ENCODE data around the gene KRTAP9-3. TPM values are rescaled to one million over a fixed set of nuclear protein-coding genes. Genes with fewer than 3 reads are reported as not detected.
"Not testable (repeated sequence)": the region's sequence is repeated elsewhere in the genome, so short reads cannot be mapped to it uniquely, and the experiment has no call there.

KRTAP9-3 gene, protein sequence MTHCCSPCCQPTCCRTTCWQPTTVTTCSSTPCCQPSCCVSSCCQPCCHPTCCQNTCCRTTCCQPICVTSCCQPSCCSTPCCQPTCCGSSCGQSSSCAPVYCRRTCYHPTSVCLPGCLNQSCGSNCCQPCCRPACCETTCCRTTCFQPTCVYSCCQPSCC
- total RNA-seq: not detected in 2 replicates

DNA sequence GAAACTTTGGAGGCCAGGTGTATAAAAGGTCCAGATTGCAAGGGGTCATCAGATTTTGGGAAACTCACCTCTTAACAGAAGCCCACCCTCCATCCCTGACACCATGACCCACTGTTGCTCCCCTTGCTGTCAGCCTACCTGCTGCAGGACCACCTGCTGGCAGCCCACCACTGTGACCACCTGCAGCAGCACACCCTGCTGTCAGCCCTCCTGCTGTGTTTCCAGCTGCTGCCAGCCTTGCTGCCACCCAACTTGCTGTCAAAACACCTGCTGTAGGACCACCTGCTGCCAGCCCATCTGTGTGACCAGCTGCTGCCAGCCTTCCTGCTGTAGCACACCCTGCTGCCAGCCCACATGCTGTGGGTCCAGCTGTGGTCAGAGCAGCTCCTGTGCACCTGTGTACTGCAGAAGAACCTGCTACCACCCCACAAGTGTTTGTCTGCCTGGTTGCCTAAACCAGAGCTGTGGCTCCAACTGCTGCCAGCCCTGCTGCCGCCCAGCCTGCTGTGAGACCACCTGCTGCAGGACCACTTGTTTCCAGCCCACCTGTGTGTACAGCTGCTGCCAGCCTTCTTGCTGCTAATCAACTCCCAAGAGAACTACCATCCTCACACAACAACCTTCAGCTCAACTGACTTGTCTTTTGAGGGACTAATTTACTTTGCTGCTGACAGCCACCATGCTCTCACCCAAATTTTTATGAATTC, at the start of gene KRTAP9-3:
Gene KRTAP9-3, plus strand, starts transcription at position 51 of the 707 bp plus-strand sequence. Its CDS starts 53 bp downstream, at position 104.
- intact Hi-C loops (cut with micrococcal nuclease): not testable (repeated sequence)

DNA sequence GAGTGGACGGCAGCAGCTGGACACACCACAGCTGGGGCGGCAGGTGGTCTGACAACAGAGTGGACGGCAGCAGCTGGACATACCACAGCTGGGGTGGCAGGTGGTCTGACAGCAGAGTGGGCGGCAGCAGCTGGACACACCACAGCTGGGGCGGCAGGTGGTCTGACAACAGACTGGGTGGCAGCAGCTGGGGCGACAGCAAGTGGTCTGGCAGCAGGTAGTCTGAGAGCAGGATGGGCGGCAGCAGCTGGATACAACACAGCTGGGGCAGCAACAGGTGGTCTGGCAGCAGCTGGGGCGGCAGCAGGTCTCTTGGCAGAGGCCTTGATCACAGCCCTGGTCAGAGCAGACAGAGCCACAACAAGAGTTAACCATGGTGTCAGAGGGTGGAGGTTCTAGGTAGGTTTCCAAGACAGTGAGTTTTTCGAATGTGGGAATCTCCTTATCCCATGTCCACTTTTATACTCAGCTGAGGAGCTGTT, 47.7 kb upstream of the KRTAP9-3 start, which contains the start of gene KRTAP4-1:
Gene KRTAP4-1, minus strand, starts transcription at position 432 of the 482 bp plus-strand sequence. Its CDS starts 57 bp downstream, at position 375.
- DNase-seq (ENCODE audit: low spot score): no peak
- Mint-ChIP-seq H3K27me3 (ENCODE audit: insufficient read depth) (peaks cover 5% of the 10 kb centered on the region), H3K36me3 (ENCODE audit: low read depth) (no peaks in the 10 kb centered on the region), H3K27ac (no peak within 1 kb of the TSS), H3K4me3 (no peak within 1 kb of the TSS), H3K9me3 (no peaks in the 10 kb centered on the region), H3K4me1 (ENCODE audit: low read depth) (no peaks in the 10 kb centered on the region)
- intact Hi-C loops (cut with micrococcal nuclease): no loop called here

More for the DNA sequence above, at the start of gene KRTAP9-3:
- not testable (repeated sequence) for H3K27ac Mint-ChIP-seq; H3K9me3 Mint-ChIP-seq; H3K4me3 Mint-ChIP-seq; H3K36me3 Mint-ChIP-seq (ENCODE audit: low read depth); DNase-seq (ENCODE audit: low spot score); H3K4me1 Mint-ChIP-seq (ENCODE audit: low read depth); H3K27me3 Mint-ChIP-seq (ENCODE audit: insufficient read depth)

DNA sequence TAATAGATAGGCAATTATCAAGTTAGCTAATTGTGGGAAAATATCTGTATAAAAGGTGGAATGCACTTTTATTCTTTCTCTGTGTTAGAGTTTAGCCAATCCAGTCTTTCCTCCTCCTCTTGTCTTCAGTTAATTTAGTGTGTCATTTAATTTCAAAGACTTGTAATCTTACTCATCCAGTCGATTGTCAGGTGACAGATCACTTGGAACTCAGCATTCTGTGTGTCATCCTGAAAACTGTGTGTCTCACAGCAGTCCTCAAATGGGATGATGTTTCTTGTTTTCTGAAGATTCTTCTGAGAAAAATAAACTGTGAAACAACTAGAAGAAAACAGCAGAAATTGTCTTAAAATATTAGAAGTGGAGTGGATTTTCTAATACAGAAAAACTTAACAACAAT, 47.2 kb upstream of the KRTAP9-3 start:
- intact Hi-C loops (cut with micrococcal nuclease): no loop called here
- H3K36me3 Mint-ChIP-seq (ENCODE audit: low read depth): no peaks in the 10 kb centered on the region
- no peaks in the 10 kb centered on the region for H3K9me3 Mint-ChIP-seq
- H3K27me3 Mint-ChIP-seq (ENCODE audit: insufficient read depth): peaks cover 5% of the 10 kb centered on the region
- H3K4me1 Mint-ChIP-seq (ENCODE audit: low read depth): no peaks in the 10 kb centered on the region
- no peak overlapping the region for H3K27ac Mint-ChIP-seq
- H3K4me3 Mint-ChIP-seq: no peak overlapping the region
- no peak for DNase-seq (ENCODE audit: low spot score)

DNA sequence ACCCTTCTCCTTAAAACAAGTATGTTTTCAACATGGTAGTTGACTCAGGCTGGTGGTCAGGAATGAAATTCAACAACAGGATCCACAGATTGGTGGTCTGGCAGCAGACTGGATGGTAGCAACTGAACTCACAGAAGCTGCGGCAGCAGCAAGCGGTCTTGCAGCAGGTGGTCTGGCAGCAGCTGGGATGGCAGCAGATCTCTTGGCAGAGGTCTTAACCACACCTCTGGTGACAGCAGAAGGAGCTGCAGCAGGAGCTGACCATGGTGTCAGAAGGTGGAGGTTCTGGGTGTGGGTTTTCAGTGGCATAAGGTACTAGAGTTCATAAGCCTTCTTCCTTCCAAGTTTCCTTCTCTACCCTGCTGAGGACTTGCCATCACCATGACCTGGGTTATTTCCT, 45.4 kb upstream of the KRTAP9-3 start:
- DNase-seq (ENCODE audit: low spot score): no peak
- H3K36me3 Mint-ChIP-seq (ENCODE audit: low read depth): no peaks in the 10 kb centered on the region
- peaks cover 13% of the 10 kb centered on the region for H3K27me3 Mint-ChIP-seq (ENCODE audit: insufficient read depth)
- H3K27ac Mint-ChIP-seq: no peak overlapping the region
- H3K4me3 Mint-ChIP-seq: no peak overlapping the region
- H3K9me3 Mint-ChIP-seq: no peaks in the 10 kb centered on the region
- H3K4me1 Mint-ChIP-seq (ENCODE audit: low read depth): no peaks in the 10 kb centered on the region
- intact Hi-C loops (cut with micrococcal nuclease): no loop called here

DNA sequence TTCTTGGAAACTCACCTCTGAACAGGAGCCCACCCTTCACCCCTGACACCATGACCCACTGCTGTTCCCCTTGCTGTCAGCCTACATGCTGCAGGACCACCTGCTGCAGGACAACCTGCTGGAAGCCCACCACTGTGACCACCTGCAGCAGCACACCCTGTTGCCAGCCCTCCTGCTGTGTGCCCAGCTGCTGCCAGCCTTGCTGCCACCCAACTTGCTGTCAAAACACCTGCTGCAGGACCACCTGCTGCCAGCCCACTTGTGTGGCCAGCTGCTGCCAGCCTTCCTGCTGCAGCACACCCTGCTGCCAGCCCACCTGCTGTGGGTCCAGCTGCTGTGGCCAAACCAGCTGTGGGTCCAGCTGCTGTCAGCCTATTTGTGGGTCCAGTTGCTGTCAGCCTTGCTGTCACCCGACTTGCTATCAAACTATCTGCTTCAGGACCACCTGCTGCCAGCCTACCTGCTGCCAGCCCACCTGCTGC, 42.4 kb upstream of the KRTAP9-3 start, which contains the start of gene KRTAP9-1:
Gene KRTAP9-1, plus strand, starts transcription at position 51 of the 482 bp plus-strand sequence. Its CDS starts 0 bp downstream, at position 51.
- H3K4me1 Mint-ChIP-seq (ENCODE audit: low read depth); H3K27ac Mint-ChIP-seq; intact Hi-C loops (cut with micrococcal nuclease); DNase-seq (ENCODE audit: low spot score); H3K9me3 Mint-ChIP-seq; H3K36me3 Mint-ChIP-seq (ENCODE audit: low read depth); H3K4me3 Mint-ChIP-seq: not testable (repeated sequence)
- H3K27me3 Mint-ChIP-seq (ENCODE audit: insufficient read depth): peaks cover 10% of the 10 kb centered on the region

DNA sequence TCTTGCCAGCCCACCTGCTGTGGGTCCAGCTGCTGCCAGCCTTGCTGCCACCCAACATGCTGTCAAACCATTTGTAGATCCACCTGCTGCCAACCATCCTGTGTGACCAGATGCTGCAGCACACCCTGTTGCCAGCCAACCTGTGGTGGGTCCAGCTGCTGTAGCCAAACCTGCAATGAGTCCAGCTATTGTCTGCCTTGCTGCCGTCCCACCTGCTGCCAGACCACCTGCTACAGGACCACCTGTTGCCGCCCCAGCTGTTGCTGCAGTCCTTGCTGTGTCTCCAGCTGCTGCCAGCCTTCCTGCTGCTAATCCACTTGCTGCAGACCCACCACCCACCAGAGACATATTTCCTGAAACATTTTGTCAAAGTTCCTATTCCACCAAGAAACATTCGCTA, 41.9 kb upstream of the KRTAP9-3 start:
- Mint-ChIP-seq H3K4me1 (ENCODE audit: low read depth) (no peaks in the 10 kb centered on the region), H3K27ac (no peak overlapping the region), H3K27me3 (ENCODE audit: insufficient read depth) (peaks cover 10% of the 10 kb centered on the region), H3K36me3 (ENCODE audit: low read depth) (no peaks in the 10 kb centered on the region), H3K9me3 (peaks cover 3% of the 10 kb centered on the region), H3K4me3 (no peak overlapping the region)
- DNase-seq (ENCODE audit: low spot score): no peak
- intact Hi-C loops (cut with micrococcal nuclease): no loop called here

DNA sequence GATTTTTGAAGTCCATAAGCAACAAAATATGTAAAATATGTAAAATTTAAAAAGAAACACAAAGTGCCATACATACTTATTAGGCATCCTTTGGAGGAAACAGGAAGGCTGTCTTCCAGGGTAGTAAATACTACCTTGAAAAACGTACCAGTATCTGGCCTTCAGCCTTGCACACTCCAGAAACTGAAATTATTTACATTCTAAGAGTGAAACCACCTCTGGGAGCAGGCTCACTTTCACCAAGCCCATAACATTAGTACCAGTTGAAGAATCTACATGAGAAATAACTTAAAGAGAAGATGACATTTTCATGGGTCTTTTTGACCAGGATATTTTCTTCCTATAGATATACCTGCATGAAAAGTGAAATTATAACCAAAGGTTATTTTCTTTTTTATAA, 36.2 kb upstream of the KRTAP9-3 start:
- Mint-ChIP-seq H3K9me3 (peaks cover 3% of the 10 kb centered on the region), H3K36me3 (ENCODE audit: low read depth) (no peaks in the 10 kb centered on the region), H3K27ac (no peak overlapping the region), H3K4me3 (no peak overlapping the region), H3K4me1 (ENCODE audit: low read depth) (no peaks in the 10 kb centered on the region), H3K27me3 (ENCODE audit: insufficient read depth) (peaks cover 7% of the 10 kb centered on the region)
- intact Hi-C loops (cut with micrococcal nuclease): no loop called here
- no peak for DNase-seq (ENCODE audit: low spot score)

DNA sequence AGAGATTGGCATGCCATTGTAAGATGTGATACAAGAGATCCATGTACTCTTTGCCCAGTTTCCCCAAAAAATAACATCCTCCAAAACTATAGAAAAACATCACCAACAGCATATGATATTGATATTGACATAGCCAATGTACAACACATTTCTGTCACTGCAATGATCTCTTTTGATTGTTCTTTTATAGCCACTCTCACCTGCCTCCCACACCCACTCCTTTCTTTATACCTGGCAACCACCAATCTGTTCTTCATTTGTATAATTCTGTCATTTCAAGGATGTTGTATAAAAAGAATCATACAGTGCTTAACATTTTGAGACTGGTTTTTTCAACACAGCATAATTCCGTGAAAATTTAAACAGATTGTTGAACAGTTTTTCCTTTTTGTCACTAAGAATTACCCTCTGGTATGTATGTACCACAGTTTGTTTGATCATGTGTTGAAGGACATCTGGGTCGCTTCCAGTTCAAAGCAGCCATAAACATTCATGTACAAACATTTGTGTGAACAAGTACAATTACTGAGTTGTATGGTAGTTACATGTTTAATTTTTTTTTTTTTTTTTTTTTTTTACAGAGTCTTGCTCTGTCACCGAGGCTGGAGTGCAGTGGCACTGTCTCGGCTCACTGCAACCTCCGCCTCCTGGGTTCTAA, 32.7 kb upstream of the KRTAP9-3 start:
- DNase-seq (ENCODE audit: low spot score): no peak
- intact Hi-C loops (cut with micrococcal nuclease): no loop called here
- H3K27me3 Mint-ChIP-seq (ENCODE audit: insufficient read depth): peaks cover 2% of the 10 kb centered on the region
- no peak overlapping the region for H3K4me3 Mint-ChIP-seq
- no peak overlapping the region for H3K27ac Mint-ChIP-seq
- no peaks in the 10 kb centered on the region for H3K4me1 Mint-ChIP-seq (ENCODE audit: low read depth)
- no peaks in the 10 kb centered on the region for H3K9me3 Mint-ChIP-seq
- H3K36me3 Mint-ChIP-seq (ENCODE audit: low read depth): no peaks in the 10 kb centered on the region

DNA sequence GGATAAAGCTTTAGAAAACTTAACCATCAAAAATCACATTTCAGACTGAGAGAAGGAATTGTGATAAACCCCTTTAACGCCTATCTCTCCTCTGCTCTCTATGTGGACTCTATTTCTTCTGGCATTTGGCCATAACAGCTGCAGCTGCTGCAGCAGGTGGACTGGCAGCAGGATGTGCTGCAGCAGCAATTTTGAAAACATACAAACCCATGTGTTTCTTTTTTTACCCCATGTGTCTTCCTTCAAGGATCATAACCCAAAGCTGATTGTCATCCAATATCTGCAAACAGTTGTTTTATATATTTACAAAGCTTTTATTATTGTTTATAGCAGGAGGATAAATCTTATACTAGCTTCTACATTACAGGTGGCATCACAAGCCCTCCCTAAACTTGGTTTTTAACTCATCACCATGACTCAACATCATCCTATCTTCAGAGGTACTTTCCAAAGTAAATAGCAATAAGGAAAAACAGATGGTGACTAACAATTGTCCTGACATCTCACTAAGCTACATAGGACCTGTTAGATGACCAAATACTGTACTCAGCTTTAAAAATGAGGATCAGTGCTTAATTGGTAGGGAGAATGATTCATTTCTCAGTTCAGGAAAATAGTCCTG, 20.3 kb upstream of the KRTAP9-3 start:
- Mint-ChIP-seq H3K9me3 (no peaks in the 10 kb centered on the region), H3K27ac (no peak overlapping the region), H3K36me3 (ENCODE audit: low read depth) (no peaks in the 10 kb centered on the region), H3K4me1 (ENCODE audit: low read depth) (no peaks in the 10 kb centered on the region), H3K27me3 (ENCODE audit: insufficient read depth) (peaks cover 15% of the 10 kb centered on the region), H3K4me3 (no peak overlapping the region)
- no peak for DNase-seq (ENCODE audit: low spot score)
- intact Hi-C loops (cut with micrococcal nuclease): no loop called here

DNA sequence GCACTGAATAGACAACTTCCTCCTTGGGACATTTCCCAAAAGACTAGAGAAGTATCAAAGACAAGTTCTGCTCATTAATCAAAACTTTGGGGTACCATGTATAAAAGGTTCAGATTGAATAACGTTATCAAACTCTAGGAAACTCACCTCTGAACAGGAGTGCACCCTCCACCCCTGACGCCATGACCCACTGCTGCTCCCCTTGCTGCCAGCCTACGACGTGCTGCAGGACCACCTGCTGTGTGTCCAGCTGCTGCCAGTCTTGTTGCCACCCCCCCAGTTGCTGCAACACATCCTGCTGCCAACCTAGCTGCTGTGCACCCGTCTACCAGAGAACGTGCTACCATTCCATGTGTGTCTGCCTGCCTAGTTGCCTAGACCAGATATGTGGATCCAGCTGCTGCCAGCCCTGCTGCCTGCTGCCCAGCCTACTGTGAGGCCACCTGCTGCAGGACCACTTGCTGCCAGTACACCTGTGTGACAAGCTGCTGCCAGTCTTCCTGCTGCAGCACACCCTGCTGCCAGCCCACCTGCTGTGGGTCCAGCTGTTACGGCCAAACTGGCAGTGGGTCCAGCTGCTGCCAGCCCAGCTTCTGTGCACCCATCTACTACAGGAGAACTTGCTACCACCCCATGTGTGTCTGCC, 19.6 kb upstream of the KRTAP9-3 start:
- no peaks in the 10 kb centered on the region for H3K4me1 Mint-ChIP-seq (ENCODE audit: low read depth)
- H3K9me3 Mint-ChIP-seq: no peaks in the 10 kb centered on the region
- DNase-seq (ENCODE audit: low spot score): no peak
- H3K36me3 Mint-ChIP-seq (ENCODE audit: low read depth): no peaks in the 10 kb centered on the region
- H3K27ac Mint-ChIP-seq: no peak overlapping the region
- intact Hi-C loops (cut with micrococcal nuclease): no loop called here
- H3K4me3 Mint-ChIP-seq: no peak overlapping the region
- peaks cover 15% of the 10 kb centered on the region for H3K27me3 Mint-ChIP-seq (ENCODE audit: insufficient read depth)

DNA sequence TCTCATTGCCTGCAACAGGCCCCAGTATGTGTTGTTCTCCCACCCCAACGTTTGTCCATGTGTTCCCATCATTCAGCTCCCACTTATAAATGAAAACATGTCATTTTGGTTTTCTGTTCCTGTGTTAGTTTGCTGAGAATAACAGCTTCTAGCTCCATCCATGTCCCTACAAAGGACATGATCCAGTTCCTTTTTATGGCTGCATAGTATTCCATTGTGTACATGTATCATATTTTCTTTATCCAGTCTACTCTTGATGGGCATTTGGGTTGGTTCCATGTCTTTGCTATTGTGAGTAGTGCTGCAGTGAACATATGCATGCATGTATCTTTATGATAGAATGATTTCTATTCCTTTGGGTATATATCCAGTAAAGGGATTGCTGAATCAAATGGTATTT, 16.6 kb upstream of the KRTAP9-3 start:
- DNase-seq (ENCODE audit: low spot score): no peak
- Mint-ChIP-seq H3K27me3 (ENCODE audit: insufficient read depth) (peaks cover 2% of the 10 kb centered on the region), H3K4me3 (no peak overlapping the region), H3K36me3 (ENCODE audit: low read depth) (no peaks in the 10 kb centered on the region), H3K4me1 (ENCODE audit: low read depth) (no peaks in the 10 kb centered on the region), H3K27ac (no peak overlapping the region), H3K9me3 (peaks cover 3% of the 10 kb centered on the region)
- intact Hi-C loops (cut with micrococcal nuclease): no loop called here

DNA sequence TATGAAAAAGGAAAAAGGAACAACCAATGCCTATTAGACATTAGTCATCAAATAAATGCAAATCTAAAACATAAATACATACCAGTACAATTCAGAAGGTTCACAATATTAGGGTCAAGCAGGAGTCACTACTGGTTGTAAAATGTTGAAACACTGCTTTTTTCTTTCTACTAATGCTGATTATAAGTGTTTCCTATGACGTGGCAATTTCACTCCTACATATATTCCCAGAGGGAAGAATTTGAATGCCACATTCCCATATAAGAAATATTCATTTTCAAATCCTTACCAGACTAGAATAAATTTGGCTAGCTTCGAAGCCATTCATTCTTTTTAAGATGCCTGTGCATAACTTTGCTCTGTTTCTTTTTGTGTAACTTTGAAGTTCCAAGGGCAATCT, 8.4 kb upstream of the KRTAP9-3 start:
- Mint-ChIP-seq H3K4me3 (no peak overlapping the region), H3K27me3 (ENCODE audit: insufficient read depth) (peaks cover 6% of the 10 kb centered on the region), H3K9me3 (peaks cover 3% of the 10 kb centered on the region), H3K36me3 (ENCODE audit: low read depth) (no peaks in the 10 kb centered on the region), H3K4me1 (ENCODE audit: low read depth) (no peaks in the 10 kb centered on the region), H3K27ac (no peak overlapping the region)
- intact Hi-C loops (cut with micrococcal nuclease): no loop called here
- DNase-seq (ENCODE audit: low spot score): no peak
